HL-60 (cell line): ENCODE data around the gene ZNF792.

Source experiments
- DNase-seq, 2 experiments: peaks; one replicate each; pipeline ENCODE4 v3.0.0-alpha.2; 2010 to 2020; ENCODE audit warnings: low read depth in 1 of 2, low spot score in 1 of 2
- H3K27ac ChIP-seq: fragments of 250-450 bp; sonication (Bioruptor Pico); replicated peaks from 2 replicates; pipeline ENCODE4 v1.5.1; 2020; ENCODE audit warnings: mild to moderate bottlenecking, moderate library complexity
- H3K27me3 ChIP-seq: fragments of 250-450 bp; sonication (Bioruptor Pico); 2 replicates; pipeline ENCODE4 v1.5.1; 2021; ENCODE audit warnings: mild to moderate bottlenecking, moderate library complexity; ENCODE audit not compliant: insufficient read depth, poor library complexity, severe bottlenecking
- H3K4me3 ChIP-seq: replicated peaks from 2 replicates; pipeline ENCODE4 v1.5.1; 2011; ENCODE audit warnings: mild to moderate bottlenecking, control low read depth, low read length; ENCODE audit not compliant: insufficient read depth
- GABPA ChIP-seq: IDR thresholded peaks from 2 replicates; pipeline ENCODE4 v1.6.1; 2012; ENCODE audit warnings: low read depth
- POLR2AphosphoS5 ChIP-seq: IDR thresholded peaks from 2 replicates; pipeline ENCODE4 v1.6.1; 2012; ENCODE audit warnings: low read depth
- SPI1 ChIP-seq: IDR thresholded peaks from 2 replicates; pipeline ENCODE4 v1.6.1; 2012; ENCODE audit warnings: low read depth, mild to moderate bottlenecking, borderline replicate concordance
- long read RNA-seq: library from polyadenylated mRNA; unstranded; transcript quantifications from one replicate; pipeline ENCODE4 v2.0.0, GENCODE V29; 2020
- TF ChIP-seq, protein P1 (sequence below): IDR thresholded peaks from one replicate; pipeline ENCODE4 v1.5.1; 2011; ENCODE audit warnings: low read length, control low read depth, inconsistent platforms; ENCODE audit not compliant: insufficient read depth
- TF ChIP-seq, protein P2 (sequence below): IDR thresholded peaks from 2 replicates; pipeline ENCODE4 v1.6.1; 2012; ENCODE audit warnings: low read depth; ENCODE audit not compliant: insufficient replicate concordance

Gene ZNF792
- long read RNA-seq, result 0 reads

GRCh38 chr19:34963573-34964406 lies at the start of gene ZNF792:
TSS of gene ZNF792 (minus strand) at chr19:34964229. CDS start at chr19:34963662, 567 bp downstream.
- Histone ChIP-seq H3K27me3 (no peaks in the 10 kb centered on the region), H3K4me3 (peak within 1 kb of the TSS; percentile 53), H3K27ac (peak within 1 kb of the TSS; percentile 58)
- TF ChIP-seq, protein P1, sequence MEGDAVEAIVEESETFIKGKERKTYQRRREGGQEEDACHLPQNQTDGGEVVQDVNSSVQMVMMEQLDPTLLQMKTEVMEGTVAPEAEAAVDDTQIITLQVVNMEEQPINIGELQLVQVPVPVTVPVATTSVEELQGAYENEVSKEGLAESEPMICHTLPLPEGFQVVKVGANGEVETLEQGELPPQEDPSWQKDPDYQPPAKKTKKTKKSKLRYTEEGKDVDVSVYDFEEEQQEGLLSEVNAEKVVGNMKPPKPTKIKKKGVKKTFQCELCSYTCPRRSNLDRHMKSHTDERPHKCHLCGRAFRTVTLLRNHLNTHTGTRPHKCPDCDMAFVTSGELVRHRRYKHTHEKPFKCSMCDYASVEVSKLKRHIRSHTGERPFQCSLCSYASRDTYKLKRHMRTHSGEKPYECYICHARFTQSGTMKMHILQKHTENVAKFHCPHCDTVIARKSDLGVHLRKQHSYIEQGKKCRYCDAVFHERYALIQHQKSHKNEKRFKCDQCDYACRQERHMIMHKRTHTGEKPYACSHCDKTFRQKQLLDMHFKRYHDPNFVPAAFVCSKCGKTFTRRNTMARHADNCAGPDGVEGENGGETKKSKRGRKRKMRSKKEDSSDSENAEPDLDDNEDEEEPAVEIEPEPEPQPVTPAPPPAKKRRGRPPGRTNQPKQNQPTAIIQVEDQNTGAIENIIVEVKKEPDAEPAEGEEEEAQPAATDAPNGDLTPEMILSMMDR, result no peak
- TF ChIP-seq GABPA, result no peak
- TF ChIP-seq, protein P2, sequence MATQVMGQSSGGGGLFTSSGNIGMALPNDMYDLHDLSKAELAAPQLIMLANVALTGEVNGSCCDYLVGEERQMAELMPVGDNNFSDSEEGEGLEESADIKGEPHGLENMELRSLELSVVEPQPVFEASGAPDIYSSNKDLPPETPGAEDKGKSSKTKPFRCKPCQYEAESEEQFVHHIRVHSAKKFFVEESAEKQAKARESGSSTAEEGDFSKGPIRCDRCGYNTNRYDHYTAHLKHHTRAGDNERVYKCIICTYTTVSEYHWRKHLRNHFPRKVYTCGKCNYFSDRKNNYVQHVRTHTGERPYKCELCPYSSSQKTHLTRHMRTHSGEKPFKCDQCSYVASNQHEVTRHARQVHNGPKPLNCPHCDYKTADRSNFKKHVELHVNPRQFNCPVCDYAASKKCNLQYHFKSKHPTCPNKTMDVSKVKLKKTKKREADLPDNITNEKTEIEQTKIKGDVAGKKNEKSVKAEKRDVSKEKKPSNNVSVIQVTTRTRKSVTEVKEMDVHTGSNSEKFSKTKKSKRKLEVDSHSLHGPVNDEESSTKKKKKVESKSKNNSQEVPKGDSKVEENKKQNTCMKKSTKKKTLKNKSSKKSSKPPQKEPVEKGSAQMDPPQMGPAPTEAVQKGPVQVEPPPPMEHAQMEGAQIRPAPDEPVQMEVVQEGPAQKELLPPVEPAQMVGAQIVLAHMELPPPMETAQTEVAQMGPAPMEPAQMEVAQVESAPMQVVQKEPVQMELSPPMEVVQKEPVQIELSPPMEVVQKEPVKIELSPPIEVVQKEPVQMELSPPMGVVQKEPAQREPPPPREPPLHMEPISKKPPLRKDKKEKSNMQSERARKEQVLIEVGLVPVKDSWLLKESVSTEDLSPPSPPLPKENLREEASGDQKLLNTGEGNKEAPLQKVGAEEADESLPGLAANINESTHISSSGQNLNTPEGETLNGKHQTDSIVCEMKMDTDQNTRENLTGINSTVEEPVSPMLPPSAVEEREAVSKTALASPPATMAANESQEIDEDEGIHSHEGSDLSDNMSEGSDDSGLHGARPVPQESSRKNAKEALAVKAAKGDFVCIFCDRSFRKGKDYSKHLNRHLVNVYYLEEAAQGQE, result no peak
- TF ChIP-seq POLR2AphosphoS5, result no peak
- no peak for TF ChIP-seq SPI1
- peak in 1 of 2 experiments; percentile 29 for DNase-seq

- H3K27me3 ChIP-seq, result no peaks in the 10 kb centered on the region
- H3K4me3 ChIP-seq, result no peak overlapping the region
- DNase-seq, result peak in 1 of 2 experiments; percentile 50
- no peak overlapping the region for H3K27ac ChIP-seq
- TF ChIP-seq, protein P1, result peak; percentile 68
- TF ChIP-seq, protein P2, result no peak
- TF ChIP-seq POLR2AphosphoS5 (0 out of 2 replicates have a peak, but pooled peaks have one; percentile 19), SPI1 (no peak), GABPA (no peak)
These were observed 49.2 kb upstream of the ZNF792 start for GRCh38 chr19:35013041-35013819.

DNA sequence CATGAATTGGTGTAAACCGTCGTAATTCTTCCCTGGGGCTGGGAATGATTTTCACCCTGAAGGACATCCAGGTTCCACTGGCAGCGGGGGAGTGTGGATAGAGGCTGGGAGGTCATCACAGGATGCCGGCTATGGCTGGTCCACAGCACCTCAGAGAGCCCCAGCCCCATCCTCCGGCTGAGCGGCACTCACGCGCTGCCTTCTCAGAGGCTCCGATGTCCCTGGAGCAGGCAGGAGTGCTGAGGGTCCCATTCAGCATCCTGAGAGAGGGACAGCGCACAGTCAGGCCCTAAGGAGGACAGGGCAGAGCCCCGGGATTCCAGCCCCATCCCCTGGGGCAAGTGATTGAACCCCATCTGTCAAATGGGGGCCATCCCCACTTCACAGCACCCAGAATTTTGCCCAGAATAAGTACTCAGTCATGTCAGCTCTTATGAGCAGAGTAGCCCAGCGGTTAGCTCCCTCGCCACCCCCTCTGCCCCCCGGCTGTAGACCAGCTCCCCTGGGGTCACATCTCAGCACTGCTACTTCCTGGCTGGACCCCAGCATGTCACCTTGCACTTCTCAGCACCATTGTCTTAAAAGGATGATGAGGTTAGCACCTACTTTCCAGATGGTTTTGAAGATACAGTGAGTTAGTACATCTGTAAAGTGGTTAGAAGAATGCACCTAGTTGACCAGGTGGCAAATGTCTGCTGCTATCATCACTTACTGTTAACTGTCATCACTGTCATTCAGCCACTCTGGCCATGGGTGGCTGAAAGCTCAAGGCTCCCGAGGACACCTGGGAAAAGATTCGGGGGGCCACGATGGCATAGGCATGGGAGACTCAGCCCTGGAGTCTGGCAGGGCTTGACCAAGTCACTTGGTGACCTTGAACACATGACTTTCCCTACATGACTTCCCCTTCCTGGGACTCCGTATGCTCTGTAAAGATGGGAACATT lies 48.0 kb upstream of the ZNF792 start:
- H3K27ac ChIP-seq, result peak overlapping the region; percentile 62
- no peaks in the 10 kb centered on the region for H3K27me3 ChIP-seq
- H3K4me3 ChIP-seq, result no peak overlapping the region
- TF ChIP-seq POLR2AphosphoS5 (no peak), SPI1 (no peak), GABPA (no peak)
- TF ChIP-seq, protein P1, result no peak
- TF ChIP-seq, protein P2, result no peak
- no peak for DNase-seq
